GM19238 (cell line): Measurements from ENCODE around the gene MTCL1.

Experiments used
- DNase-seq: peaks from one replicate; pipeline ENCODE4 v3.0.0; 2011; ENCODE audit warnings: low spot score; ENCODE audit not compliant: insufficient read length

Gene MTCL1

DNA sequence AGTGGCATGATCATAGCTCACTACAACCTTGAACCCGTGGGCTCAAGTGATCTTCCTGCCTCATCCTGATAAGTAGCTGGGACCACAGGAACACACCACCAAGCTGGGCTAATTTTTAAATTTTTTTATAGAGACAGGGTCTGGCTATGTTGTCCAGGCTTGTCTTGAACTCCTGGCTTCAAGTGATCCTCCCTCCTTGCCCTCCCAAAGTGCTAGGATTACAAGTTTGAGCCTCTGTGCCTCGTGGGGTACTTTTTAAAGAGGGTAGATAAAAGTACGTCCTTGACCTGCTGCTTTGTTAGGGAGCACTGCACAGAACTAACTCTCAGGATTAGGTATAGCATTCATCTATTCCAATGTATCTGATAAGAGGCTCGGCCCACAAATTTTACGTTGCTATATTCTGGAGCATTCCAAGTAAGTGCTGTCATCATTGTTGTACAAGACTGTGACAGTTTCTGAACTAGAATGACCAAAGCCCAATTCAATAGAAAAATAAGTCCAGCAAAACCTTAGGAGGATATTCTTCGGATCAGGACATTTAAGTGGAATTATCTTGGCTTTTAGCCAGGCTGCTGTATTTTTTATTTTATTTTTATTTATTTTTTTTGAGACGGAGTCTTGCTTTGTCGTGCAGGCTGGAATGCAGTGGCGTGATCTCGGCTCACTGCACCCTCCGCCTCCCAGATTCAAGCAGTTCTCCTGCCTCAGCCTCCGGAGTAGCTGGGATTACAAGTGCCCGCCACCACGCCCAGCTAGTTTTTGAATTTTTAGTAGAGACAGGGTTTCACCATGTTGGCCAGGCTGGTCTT, 4.1 kb downstream of the MTCL1 start:
- no peak for DNase-seq

DNA sequence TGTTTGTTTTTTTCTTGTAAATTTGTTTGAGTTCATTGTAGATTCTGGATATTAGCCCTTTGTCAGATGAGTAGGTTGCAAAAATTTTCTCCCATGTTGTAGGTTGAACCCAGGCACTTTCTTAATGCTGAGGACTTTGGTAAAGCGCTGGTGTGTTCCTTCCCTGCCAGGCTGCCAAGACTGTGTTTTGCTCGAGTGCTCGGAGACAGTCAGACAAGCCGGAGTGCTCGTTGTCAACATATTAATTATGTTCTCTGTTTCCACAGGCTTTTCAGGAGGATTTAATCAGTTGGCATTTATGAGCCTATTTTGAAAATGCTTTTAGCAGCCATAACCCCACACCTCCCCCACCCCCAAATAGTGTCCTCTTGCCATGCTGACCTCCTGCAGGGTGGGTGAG, 6.4 kb downstream of the MTCL1 start:
- no peak for DNase-seq

DNA sequence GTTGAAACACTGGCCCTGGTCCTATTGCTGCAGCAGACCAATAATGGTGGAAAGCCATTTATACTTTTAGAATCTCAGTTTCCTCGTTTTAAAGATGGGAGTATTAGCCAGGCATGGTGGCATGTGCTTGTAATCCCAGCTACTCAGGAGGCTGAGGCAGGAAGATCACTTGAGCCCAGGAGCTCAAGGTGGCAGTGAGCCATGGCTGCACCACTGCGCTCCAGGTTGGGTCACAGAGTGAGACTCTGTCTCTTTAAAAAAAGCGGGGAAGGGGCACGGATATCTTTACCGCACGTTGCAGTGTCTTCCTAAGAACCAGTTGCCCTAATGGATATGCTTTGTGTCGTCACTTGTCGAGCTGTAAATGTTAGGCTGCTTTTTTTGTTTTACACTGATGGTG, 8.3 kb downstream of the MTCL1 start:
- no peak for DNase-seq

DNA sequence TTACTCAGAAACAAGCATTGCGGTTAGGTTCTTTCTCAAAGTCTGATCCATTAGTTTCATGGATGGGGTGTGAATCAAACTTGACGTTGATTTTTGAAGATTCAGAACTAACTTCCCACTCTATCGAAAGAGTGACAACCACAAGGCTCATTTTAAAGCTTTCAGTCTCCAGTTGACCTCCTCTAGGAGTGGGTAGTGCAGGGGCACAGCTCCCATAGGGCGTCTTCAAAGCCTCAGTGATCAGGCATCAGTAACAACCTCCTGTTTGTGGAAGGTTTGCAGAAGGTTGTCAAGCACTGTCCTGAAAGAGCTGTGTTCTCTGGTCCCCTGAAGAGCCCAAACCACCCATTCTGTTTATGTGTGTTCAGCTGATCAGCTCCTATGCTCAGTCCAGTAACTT, 10.2 kb downstream of the MTCL1 start:
- DNase-seq: no peak

DNA sequence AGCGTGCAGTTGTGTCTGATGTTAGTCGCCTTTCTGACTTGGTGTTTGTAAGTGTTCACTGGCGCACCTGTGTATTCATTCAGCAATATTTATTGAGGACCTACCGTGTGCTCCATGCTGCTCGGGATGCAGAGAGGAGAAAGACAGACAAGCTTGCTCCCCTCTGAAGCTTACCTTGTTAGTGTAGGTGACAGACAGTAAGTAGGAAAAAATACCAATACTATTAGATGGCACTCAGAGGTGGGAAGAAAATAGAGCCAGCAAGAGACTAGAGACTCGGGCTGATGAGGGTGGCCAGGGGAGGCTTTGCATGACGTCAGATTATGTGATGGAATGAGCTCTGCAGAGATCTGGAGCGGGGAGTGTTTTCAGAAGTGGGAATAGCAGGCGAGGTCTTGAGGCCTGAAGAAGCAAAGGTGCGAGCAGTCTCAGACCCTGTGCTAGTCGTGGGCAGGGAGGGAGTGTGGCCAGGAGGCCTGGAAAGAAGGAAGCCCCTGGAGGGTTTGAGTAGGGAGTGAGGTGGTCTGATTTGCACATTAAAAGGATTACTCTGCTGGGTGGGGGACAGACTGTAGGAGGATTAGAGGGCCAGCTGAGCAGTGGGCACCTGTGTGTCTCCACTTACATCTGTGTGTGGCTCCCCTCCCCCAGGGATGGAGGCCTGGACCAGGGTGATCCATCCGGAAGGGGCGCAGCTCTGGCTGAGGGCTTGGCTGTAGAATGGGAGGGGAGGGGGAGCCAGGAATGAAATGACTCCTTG, 11.8 kb downstream of the MTCL1 start:
- no peak for DNase-seq

DNA sequence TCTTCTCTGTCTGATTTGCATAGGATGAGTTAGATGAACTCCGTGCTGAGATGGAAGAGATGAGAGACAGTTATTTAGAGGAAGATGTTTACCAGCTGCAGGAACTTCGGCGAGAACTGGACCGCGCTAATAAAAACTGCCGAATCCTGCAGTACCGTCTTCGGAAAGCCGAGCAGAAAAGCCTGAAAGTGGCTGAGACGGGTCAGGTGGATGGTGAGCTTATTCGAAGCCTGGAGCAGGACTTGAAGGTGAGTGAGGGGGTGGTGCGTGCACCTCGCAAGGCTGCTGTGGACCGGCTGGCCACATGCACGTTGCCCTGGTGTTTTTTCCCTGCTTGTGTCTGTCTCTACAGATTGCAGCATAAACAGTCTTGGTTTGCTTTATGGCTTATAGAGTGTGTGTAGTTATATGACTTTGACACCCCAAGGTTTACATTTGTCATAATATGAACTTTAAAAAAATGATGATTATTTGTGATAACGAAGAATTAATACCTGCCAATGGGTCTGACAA, 13.1 kb downstream of the MTCL1 start:
- no peak for DNase-seq

DNA sequence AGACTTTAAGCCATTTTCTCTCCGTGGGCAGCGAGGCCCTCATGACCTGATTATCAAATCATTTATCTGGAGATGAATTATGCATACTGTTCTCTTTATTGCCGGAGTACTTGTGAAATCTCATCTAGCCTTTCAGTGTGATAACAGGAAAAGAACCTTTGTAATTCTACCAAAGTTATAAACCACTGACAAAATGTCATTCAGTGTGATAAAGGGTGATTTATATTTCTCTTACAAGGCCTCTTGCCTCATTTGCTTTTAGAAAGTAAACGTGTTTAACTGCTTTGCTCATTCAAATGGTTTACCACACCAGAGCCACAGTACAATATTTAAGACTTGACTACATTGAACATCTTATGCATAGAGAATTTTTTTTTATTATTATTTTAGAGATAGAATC, 13.8 kb downstream of the MTCL1 start:
- no peak for DNase-seq

DNA sequence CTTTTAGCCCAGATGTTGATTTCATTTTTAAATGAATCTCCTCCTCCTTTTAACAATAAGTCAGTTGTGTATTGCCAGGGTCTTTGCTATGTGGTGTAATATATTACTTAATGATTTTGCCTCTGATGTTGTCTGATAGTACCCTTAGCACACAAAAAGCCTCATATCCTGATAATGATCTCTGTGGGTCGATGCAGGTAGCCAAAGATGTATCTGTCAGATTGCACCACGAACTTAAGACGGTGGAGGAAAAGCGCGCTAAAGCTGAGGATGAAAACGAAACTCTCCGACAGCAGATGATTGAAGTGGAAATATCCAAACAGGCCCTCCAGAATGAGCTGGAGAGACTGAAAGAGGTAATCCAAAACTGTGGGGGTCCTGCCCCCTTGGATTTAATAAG, 14.8 kb downstream of the MTCL1 start:
- no peak for DNase-seq

DNA sequence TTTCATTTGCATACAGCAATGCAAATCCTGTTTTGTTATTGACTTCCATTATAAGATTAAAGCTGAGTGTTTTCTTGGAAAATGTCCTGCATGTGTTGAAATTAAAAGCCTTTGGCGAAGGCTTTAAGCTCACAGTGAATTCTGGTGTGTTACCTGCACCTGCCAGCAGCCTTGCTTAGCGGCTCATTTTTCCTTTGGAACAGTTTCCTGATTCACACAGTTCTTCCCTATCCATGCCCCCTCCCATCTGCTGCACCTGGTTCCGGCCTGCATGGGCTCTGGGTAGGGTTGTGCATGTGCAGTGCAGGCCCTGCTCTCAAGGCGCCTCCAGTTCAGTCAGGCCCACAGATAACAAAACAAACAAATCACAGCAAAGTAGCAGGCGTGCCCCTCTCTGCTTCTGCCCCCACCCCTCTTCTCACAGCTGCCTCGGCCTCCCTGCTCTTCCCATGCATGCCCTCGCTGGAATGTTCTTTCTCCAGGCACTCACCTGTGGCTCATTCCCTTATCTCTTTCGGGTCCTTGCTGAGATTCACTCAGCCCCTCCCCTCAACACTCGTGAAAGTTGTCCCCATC, 15.8 kb downstream of the MTCL1 start:
- DNase-seq: no peak

DNA sequence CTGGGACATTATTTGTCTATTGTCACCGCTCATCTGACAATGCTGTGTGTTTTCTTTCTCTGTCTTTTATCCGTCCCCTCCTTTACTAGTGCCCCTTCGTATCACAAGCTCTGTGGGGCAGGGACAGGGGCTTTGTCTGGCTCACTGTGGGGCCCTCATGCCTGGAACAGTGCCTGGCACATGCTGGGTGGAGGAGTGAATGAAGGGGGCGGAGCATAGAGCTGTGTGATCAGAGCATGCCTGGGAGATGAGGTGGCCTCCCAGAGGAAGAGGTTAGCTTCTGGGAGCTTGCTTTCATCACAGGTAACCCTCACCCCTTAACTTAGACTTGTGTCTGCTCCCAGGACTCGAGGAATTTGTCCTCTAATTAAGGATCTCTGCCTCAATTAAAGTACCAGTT, 16.4 kb downstream of the MTCL1 start:
- no peak for DNase-seq

DNA sequence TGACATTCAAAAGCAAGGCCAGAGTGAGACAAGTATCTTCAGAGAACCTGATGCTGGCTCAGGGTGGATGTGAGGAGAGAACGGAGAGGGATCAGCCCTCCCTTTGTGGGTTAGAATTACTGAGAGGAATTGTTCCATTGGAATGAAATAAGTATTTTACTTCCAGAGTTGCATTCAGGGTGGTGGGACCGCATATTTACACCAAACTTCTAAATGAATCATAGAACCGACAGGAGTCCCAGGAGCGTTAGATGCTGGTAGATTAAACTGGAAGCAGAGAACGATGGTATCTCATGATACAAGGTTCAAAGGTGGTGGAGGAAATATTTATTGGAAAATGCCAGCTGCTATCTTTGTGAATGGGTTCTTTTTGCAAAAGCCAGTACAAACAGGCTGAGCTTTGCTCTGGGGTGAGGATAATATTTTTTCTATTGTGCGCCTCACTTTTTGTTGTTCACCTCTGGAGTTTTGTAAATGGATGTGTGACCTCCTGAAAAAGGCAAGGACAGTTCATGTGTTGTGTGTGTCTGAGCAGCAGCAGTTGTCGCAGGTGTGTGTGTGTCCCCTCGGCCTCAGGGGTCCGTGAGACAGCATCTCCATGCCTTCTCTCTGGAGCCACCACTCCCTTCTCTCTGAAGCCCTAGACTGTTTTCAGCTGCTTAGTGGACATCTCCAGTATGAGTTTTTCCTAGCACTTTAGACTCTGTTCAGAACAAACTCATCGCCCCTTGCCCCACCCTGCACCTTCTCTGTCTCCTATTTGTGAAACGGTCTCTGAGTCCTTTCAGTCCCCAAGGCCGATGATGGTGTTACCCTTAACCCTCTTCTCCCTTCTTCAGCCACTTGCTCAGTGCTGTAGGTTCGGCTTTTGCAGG, 17.8 kb downstream of the MTCL1 start:
- DNase-seq: no peak

DNA sequence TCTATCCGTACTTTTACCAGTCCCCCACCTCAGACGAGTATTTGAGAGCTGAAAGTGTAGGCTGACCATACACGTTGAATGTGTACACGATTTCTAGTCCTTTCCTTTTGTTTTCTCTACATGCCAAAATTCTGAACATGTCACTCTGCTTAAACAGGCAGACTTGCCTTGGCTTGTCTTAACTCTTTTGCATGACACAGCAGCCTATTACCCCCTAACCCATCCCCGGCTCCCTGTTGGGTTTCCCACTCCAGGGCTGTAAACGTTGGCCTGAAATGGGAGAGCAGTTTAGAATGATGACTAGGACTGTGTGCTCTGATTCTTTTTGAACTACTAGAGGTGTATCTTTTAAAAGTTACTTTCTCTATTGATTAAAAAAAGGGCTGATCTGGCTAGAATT, 19.1 kb downstream of the MTCL1 start:
- no peak for DNase-seq

DNA sequence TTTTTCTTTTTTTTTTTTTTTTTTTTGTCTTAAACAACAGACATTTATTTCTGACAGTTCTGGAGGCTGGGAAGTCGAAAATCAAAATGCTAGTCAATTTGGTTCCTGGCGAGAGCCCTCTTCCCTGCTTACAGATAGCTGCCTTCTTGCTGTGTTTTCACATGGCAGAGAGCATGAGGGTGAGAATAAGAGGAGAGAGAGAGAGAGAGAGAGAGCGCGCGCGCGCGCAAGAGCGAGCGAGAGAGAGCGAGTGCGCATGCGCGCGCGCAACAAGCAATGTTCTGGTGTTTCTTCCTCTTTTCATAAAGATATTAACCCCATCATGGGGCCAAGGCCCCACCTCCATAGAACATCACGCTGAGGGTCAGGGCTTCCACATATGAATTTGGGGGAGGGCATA, 20.9 kb downstream of the MTCL1 start:
- no peak for DNase-seq

DNA sequence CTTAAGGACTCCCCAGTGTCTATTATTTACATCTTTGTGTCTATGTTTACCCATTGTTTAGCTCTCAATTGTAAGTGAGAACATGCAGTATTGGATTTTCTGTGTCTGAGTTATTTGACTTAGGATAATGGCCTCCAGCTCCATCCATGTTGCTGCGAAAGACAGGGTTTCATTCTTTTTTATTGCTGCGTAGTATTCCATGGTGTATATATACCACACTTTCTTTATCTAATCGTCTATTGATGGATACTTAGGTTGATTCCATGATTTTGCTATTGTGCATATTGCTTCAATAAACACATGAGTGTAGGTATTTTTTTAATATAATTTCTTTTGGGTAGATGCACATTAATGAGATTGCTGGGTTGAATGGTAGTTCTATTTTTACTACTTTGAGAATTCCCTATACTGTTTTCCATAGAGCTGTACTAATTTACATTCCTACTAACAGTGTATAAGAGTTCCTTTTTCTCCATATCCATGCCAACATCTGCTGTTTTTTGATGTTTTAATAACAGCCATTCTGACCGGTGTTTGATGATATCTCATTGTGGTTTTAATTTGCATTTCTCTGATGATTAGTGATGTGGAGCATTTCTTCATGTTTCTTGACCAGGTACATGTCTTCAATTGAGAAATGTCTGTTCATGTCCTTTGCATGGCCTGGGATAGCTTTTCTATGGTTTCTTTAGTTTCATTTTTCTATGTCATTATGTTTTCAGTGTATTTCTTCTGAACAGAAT, 21.8 kb downstream of the MTCL1 start:
- DNase-seq: no peak

DNA sequence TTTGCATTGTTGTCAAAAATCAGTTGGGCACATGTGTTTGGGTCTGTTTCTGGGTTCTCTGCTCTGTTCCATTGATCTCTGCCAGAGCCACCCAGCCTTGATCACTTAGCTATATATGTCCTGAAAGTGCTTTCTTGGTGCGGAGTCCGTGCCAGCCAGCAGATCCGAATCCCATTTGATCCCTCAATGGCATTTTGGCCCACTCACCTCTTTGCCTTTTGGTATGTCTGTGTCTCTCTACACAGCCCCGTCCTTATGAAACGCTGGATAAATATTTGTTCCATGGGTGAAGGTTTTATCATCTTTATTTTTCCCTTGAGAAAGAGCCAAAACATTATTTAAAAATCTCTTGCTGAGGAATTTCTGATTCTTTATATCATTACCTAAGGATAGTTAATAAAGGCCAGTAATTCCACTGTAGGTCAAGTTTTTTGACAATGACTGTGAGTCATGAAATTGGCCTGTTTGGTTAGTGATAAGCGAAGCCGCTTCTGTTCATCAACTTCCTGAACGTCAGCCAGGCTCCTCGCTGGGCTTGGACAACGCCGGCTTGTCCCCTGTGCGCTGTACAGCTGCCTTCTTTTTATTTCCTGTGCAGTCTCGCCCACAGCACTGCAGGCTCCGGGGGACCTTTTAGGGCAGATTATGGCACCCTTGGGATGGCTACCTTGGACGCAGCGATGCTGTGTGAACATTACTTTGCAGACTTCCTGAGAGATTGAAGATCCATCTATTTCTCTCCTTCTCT, 24.9 kb downstream of the MTCL1 start:
- DNase-seq: no peak

DNA sequence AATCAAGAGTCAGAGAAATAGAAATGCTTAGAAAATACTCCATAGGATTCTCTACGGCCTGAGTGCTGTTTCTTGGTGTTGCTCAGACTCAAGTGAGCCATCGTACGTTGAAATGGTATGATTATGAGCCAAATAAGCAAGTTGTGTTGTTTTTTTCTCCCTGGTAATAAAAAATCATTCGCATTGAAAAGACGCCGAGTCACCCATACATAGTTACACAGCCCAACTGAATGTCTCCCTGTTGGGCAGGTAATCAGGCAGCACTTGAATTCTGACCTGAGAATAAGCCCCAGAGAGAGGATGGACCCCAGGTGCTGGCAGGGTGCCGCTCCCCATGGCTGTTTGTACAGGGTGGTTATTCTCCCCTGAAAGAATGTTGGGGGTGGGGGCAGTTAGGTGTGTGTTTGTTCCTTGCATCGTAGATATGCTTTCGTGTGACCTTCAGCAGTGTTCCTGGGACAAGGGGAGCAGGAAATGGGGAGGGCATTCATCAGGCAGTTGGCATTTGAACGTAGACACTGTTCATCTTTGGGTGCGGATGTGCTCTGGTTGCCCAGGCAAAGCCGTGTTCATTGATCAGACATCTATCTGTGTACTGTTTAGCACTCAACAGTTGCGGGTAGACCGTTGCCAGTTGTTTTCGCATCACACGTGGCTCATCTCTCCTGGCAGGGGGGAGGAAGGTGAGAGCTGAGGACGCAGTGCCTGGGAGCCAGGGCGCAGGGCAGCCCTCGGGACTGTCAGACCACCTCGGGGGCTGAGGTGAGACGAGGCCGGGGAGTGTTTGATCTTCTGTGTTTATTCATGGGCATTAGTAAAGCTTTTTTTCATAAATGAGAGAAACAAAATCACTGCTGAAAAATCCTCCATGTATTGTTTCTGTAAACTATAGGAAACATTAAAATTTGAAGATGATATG, 27.3 kb downstream of the MTCL1 start:
- DNase-seq: no peak

DNA sequence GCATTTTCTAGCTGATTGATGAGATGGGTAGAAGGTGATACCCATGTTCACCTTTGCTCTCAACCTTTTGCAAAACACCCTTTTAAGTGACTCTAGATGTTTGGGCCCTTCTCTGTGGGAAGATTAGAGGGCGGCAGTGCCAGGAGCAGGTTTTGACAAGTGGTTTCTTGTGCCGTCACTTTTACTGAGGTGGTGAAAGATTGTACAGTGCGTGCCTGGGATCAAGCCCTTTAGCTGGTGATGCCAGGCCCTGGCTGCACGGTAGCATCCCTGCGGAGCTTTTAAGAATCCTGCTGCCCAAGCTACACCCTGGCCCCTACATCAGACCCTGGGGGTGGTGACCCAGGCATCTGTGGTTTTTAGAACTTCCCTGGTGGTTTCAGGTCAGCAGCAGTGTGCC, 29.1 kb downstream of the MTCL1 start:
- DNase-seq: no peak

DNA sequence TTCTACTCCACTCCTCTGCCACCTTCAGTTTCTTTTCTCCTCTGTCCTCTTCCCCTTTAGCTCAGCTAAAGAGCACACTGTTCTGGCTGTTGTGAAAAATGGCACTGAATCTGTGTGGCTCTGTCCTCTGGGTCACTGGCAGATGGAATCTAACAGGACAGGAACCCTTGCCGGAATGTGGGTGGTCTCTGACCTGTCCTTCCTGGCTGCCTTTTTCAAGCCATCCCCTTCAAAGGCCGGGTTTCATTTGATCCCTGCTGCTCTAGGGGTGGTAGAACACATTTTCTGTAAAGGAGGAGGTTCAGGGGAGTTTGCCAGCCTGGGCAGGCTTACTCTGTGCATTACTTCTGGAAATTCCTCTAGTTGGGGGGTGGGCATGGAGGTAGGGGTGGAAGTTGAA, 29.9 kb downstream of the MTCL1 start:
- no peak for DNase-seq

DNA sequence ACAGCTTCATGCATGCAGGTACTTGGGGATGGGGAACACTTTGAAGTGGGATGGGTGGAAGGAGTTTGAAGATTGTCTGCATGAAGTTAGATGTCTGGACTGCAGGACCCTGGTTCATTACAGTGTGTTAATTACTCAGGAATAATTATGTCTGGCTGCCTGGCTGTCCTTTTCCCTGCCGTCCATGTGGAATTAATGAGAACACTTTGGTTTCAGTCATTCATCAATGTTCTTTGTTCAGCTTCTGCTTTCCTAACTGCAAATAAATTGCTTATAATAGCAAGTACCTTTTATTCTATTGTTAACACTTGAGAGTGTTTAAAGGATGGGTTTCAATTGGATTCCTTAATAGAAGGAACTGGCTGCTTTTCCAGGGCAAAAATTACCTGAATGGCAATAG, 35.8 kb downstream of the MTCL1 start:
- DNase-seq: no peak
